Small intestine (tissue), 7 donors: ENCODE measurements around the gene SMARCC1. TPM values are rescaled to one million over a fixed set of nuclear protein-coding genes. Genes with fewer than 3 reads are reported as not detected.

Experiments used
- DNase-seq, 2 donors: peaks; one replicate each; pipeline versions ENCODE4 v3.0.0 to v3.0.0-alpha.2; 2013
- FAIRE-seq: peaks from 2 replicates; lab custom pipeline; 2012; peaks lifted over from hg19 to GRCh38; lab: Jason Lieb, UNC
- H3K27ac ChIP-seq, 3 donors: one replicate each; pipeline ENCODE4 v1.5.1; 2013; ENCODE audit warnings: low read length in 2 of 3, mild to moderate bottlenecking in 2 of 3, control low read depth in 1 of 3, inconsistent platforms in 1 of 3, low read depth in 1 of 3, moderate library complexity in 1 of 3
- H3K27me3 ChIP-seq, 3 donors: one replicate each; pipeline ENCODE4 v1.6.1; 2013; ENCODE audit warnings: low read length in 3 of 3, inconsistent platforms in 1 of 3; ENCODE audit not compliant: control insufficient read depth in 3 of 3, insufficient read depth in 3 of 3
- H3K36me3 ChIP-seq, 3 donors: one replicate each; pipeline ENCODE4 v1.6.1; 2013; ENCODE audit warnings: low read length in 3 of 3, inconsistent platforms in 1 of 3, low read depth in 1 of 3, mild to moderate bottlenecking in 1 of 3, moderate library complexity in 1 of 3; ENCODE audit not compliant: control insufficient read depth in 3 of 3, insufficient read depth in 2 of 3
- H3K4me1 ChIP-seq, 3 donors: one replicate each; pipeline ENCODE4 v1.6.1; 2013; ENCODE audit warnings: low read length in 2 of 3, inconsistent platforms in 1 of 3, low read depth in 1 of 3, mild to moderate bottlenecking in 1 of 3, moderate library complexity in 1 of 3; ENCODE audit not compliant: control insufficient read depth in 3 of 3, insufficient read depth in 2 of 3
- H3K4me3 ChIP-seq, 3 donors: one replicate each; pipeline ENCODE4 v1.5.1; 2013; ENCODE audit warnings: low read length in 3 of 3, control low read depth in 1 of 3, inconsistent platforms in 1 of 3, low read depth in 1 of 3, mild to moderate bottlenecking in 1 of 3, moderate library complexity in 1 of 3
- H3K9me3 ChIP-seq, 2 donors: one replicate each; pipeline ENCODE4 v1.6.1; 2013; ENCODE audit warnings: low read depth in 1 of 2, low read length in 1 of 2; ENCODE audit not compliant: control insufficient read depth in 2 of 2, insufficient read depth in 1 of 2
- WGBS, 3 donors: extraction: QIAGEN DNeasy Blood & Tissue Kit; methylation state at CpG; one replicate each; pipeline ENCODE4 v1.1.7; 2013; 5-methylcytosine and 5-hydroxymethylcytosine counted together
- polyA plus RNA-seq, 4 donors: library from polyadenylated mRNA; stranded (reverse) in 3 of 4; unstranded in 1 of 4; fragments of 200-250 nt in 3 of 4; fragments of 120-200 nt in 1 of 4; gene quantifications; one replicate each; pipeline versions ENCODE4 v1.2.1 to v1.2.3, GENCODE V29; 2013
- donor health status: healthy with polysubstance abuse.
- donor health status: control.
- donor health status: control.
- donor health status: Bipolar disorder and iron deficiency.
- donor health status: healthy.

SMARCC1 gene
- polyA plus RNA-seq, 4 donors = 10.7 to 52.6 (median 19.4) TPM

DNA sequence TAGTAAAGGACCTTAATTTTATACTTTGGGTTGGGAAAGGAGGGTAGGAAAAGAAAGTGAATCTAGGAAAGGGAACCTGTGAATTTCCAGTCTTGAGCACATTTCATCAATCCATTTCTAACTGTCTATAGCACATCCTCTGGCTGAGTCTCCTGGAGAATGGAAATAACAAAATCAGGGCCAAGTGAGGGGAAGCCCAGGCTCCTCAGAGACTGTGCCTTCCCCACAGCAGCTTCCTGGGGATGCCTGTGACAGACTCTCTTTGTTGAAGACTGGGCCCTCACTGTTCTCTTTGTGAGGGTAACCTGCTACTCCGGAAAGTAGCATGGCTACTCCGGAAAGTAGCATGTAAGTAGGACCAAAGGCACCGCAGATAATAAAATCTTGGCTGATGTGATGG lies 180.4 kb downstream of the SMARCC1 start:
- 93 to 95% (median 94%) methylated on average over 3 of the region's 3 CpGs for WGBS, 3 donors
- FAIRE-seq = no peak

DNA sequence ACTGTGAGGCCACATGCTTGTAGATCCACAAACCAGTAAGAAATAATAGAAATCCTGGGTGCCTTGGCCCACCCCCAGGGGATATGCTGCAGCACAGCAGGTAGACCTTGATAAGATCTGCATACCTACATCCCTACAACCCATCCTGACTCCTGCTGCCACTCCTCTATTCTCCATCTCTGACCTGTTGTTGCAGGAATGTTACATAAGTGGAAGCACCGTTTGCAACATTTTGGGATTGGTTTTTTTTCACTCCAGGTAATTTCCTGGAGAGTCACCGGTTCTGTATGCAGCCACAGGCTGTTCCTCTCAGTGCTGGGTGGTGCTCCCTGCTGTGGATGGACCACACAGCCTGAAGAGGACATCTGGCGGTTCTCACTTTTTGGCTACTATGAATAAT lies 186.9 kb downstream of the SMARCC1 start:
- Histone ChIP-seq H3K36me3 (peaks cover 4 to 51% (median 7%) of the 10 kb centered on the region in 3 donors), H3K4me1 (no peaks in the 10 kb centered on the region), H3K27me3 (no peaks in the 10 kb centered on the region), H3K4me3 (no peak overlapping the region), H3K27ac (no peak overlapping the region), H3K9me3 (no peaks in the 10 kb centered on the region)
- FAIRE-seq (no peak), DNase-seq (no peak)
- 73 to 85% (median 82%) methylated on average over 3 of the region's 3 CpGs for WGBS, 3 donors

More for the DNA sequence above, 180.4 kb downstream of the SMARCC1 start:
- Histone ChIP-seq H3K27me3 (no peaks in the 10 kb centered on the region), H3K4me1 (no peaks in the 10 kb centered on the region), H3K9me3 (no peaks in the 10 kb centered on the region), H3K27ac (no peak overlapping the region), H3K36me3 (peaks cover 5 to 54% (median 5%) of the 10 kb centered on the region in 3 donors), H3K4me3 (no peak overlapping the region)
- DNase-seq = no peak

DNA sequence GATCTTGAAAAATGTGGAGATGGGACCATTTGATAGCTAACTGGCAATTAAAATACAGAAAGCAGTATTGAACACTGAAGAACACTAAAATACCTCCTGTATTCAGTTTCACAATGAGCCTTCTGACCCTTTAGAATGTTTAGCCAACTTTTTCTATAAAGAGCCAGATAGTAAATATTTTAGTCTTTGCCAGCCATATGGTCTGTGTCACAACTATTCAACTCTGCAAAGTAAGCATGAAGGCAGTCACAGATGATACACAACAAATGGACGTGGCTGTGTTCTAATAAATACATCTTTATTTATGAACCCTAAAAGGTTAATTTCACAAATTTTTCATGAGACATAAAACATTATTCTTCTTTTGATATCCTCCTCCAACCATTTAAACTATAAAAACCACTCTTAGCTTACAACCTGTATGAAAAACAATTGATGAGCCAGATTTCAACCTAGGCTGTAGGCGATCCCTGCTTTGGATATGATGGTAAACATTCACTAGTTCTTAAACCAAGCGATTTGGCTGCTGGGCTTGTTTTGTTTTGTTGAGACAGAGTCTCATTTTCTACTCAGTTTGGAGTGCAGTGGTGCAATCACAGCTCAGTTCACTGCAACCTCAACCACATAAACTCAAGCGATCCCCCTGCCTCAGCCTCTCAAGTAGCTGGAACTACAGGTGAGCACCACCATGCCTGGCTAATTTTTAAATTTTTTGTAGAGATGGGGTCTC lies 189.5 kb downstream of the SMARCC1 start:
- Histone ChIP-seq H3K27ac (no peak overlapping the region), H3K27me3 (no peaks in the 10 kb centered on the region), H3K36me3 (peaks cover 16 to 47% (median 23%) of the 10 kb centered on the region in 3 donors), H3K9me3 (no peaks in the 10 kb centered on the region), H3K4me3 (no peak overlapping the region), H3K4me1 (no peaks in the 10 kb centered on the region)
- FAIRE-seq (no peak), DNase-seq (no peak)
- whole genome bisulfite sequencing, 3 donors = 77 to 93% (median 92%) methylated on average over 4 of the region's 4 CpGs

DNA sequence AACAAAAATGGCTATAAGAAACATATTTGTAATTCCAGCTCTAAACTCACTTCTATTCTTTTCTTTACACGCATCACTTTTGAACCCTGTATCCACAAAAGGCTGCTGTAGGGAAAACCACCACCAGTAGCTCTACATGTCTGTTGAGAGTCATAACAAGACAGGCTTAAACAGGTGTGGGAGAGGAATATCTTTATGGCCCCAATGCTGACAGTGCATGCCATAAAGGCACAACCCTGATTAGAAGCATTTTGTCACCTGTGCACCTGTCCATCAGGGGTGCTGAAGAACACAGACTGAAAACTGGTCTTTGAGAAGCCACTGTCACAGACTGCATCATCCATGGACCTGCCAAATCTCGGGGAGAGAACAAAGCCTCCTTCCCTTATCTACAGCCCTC lies 191.5 kb downstream of the SMARCC1 start:
- Histone ChIP-seq H3K27ac (no peak overlapping the region), H3K27me3 (no peaks in the 10 kb centered on the region), H3K9me3 (no peaks in the 10 kb centered on the region), H3K36me3 (peaks cover 19 to 48% (median 26%) of the 10 kb centered on the region in 3 donors), H3K4me3 (no peak overlapping the region), H3K4me1 (no peaks in the 10 kb centered on the region)
- FAIRE-seq (no peak), DNase-seq (peak in 1 of 2 donors; percentile 39)
- WGBS, 3 donors = 43 to 76% (median 67%) methylated on average over 2 of the region's 2 CpGs

DNA sequence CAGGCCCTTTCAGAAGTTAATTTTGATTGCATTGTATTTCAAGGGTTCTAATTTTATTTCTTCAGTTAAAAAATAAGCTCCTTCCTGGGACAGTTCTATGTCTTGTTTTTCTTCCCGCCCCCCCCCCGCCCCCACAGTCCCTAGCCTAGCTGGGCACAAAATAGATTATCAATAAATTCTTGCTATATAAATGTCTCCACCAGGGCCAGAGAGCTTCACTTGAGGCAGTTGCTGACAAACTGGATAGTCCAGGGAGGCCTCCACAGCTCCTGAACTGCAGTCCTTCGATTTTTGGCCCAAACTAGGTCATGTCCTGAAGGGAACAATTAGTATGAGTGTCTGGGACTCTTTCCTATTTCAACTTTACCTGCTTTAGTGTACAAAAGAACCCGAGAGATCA lies 193.1 kb downstream of the SMARCC1 start:
- 91 to 99% (median 92%) methylated on average over 4 of the region's 4 CpGs for WGBS, 3 donors
- no peak for FAIRE-seq
- no peak for DNase-seq
- H3K9me3 ChIP-seq = no peaks in the 10 kb centered on the region
- H3K27ac ChIP-seq = no peak overlapping the region
- no peaks in the 10 kb centered on the region for H3K27me3 ChIP-seq
- H3K36me3 ChIP-seq = peaks cover 15 to 45% (median 25%) of the 10 kb centered on the region in 3 donors
- H3K4me3 ChIP-seq = no peak overlapping the region
- H3K4me1 ChIP-seq = no peaks in the 10 kb centered on the region

DNA sequence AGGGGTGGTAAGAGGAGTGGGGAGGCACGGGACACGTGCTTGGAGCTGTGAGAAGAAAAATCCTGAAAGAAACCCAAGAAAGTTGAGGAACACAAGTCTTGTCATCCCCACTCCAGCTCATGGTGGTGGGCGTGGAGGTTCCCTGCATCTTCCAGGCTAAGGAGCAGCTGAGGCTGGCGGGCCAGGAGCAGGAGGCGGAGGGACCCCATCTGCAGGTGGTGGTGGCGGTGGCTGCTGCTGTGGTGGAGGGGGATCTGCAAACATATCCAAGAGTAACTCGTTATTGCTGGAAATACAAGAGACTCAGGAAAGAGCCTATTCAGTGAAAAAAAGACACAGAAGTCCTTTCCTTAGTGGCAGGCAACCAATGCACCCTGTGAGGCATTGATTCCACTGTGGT lies 193.6 kb downstream of the SMARCC1 start:
- Histone ChIP-seq H3K27me3 (no peaks in the 10 kb centered on the region), H3K4me1 (no peaks in the 10 kb centered on the region), H3K27ac (no peak overlapping the region), H3K4me3 (no peak overlapping the region), H3K9me3 (no peaks in the 10 kb centered on the region), H3K36me3 (peaks cover 15 to 42% (median 25%) of the 10 kb centered on the region in 3 donors)
- 93 to 97% (median 94%) methylated on average over 7 of the region's 7 CpGs for WGBS, 3 donors
- no peak for DNase-seq
- no peak for FAIRE-seq

DNA sequence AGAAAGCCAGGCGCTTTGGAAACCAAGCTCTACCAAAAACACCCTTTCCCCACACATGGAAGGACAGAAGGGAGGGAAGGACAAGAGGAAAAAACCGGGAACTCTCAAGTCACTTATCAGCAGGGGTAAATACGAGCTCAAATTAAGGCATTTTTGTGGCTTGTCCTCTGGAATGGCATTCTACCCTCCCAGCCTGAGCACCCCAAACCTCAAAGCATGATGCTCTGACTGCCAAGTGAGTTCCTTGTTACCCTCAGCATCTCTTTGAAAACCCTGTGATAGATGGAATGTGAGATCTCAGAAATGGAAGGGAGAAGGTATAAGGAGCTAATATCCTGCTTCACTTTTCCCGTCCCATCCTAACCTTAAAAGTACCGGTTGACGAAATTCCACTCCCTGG lies 194.9 kb downstream of the SMARCC1 start:
- no peak overlapping the region for H3K4me3 ChIP-seq
- DNase-seq (no peak), FAIRE-seq (no peak)
- H3K9me3 ChIP-seq = no peaks in the 10 kb centered on the region
- H3K4me1 ChIP-seq = no peaks in the 10 kb centered on the region
- no peak overlapping the region for H3K27ac ChIP-seq
- peaks cover 15 to 37% (median 25%) of the 10 kb centered on the region in 3 donors for H3K36me3 ChIP-seq
- H3K27me3 ChIP-seq = no peaks in the 10 kb centered on the region
- 89 to 95% (median 92%) methylated on average over 6 of the region's 6 CpGs for WGBS, 3 donors

DNA sequence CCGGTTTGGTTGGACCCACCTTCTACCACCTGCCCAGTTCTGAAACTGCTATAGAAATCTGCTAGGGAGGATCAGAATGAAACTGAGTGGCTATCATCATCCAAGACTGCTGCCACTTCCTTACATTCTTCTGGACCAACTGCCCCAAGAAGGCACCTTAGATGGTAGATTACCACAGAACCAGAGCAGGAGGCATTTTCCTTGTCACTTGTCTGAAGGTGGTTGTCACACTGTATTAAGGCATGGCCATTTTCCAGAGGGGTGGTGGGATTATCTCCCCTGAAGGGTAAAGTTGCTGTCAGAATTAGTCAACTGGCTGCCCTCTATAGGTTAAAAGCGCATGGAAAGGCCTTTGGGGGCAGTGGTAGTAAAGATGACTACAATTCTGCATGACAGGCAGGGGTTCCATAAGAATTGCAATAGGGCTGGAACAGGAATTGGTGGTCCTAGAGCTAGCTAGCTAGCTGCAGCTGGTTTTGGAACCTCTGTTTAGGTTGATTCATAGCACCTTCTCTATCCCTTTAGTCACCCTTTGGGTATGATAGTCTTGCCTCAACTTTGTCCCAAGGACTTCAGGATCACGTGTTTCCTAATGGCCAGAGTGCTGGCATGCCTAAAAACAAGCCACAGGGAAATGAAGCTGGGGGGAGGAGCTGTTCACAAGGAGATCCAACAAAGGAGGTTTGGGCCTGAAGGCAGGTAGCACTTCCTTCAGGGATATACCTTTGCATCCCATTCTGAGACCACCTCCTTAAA lies 198.2 kb downstream of the SMARCC1 start:
- Histone ChIP-seq H3K27ac (no peak overlapping the region), H3K4me1 (no peaks in the 10 kb centered on the region), H3K27me3 (peaks cover 4 to 17% (median 6%) of the 10 kb centered on the region in 3 donors), H3K4me3 (no peak overlapping the region), H3K9me3 (no peaks in the 10 kb centered on the region), H3K36me3 (peaks cover 12 to 23% (median 15%) of the 10 kb centered on the region in 3 donors)
- DNase-seq = no peak
- FAIRE-seq = no peak
- WGBS, 3 donors = 78 to 84% (median 81%) methylated on average over 3 of the region's 3 CpGs
